Erythroblast (primary cell): ENCODE measurements around the gene CUZD1.

Experiments used
- GATA1 ChIP-seq: IDR thresholded peaks from 2 replicates; pipeline ENCODE4 v1.6.1; 2011; ENCODE audit warnings: low read depth, mild to moderate bottlenecking, control low read depth, low read length, moderate library complexity
- POLR2A ChIP-seq: IDR thresholded peaks from 2 replicates; pipeline ENCODE4 v1.6.1; 2011; ENCODE audit warnings: mild to moderate bottlenecking, low read length

GRCh38 chr10:122786269-122786668, 59.4 kb downstream of the CUZD1 start:
- TF ChIP-seq POLR2A (no peak), GATA1 (no peak)
